ENCODE results near the gene CYRIA. TPM values are rescaled to one million over a fixed set of nuclear protein-coding genes. Genes with fewer than 3 reads are reported as not detected.

The CYRIA gene
- total and polyA plus RNA-seq, 4 donors: 1.9 to 24.9 (median 7.9) TPM

GRCh38 chr2:16649353-16650286 is 16.0 kb downstream of the CYRIA start:
- ATAC-seq (ENCODE audit: low FRiP score) (no peak), DNase-seq (no peak)
- H3K27me3 ChIP-seq (ENCODE audit: control insufficient read depth in 1 of 2, insufficient read depth in 2 of 2, low read length in 1 of 2): no peaks in the 10 kb centered on the region
- H3K9me3 ChIP-seq (ENCODE audit: control insufficient read depth, low read length): no peaks in the 10 kb centered on the region
- H3K4me3 ChIP-seq (ENCODE audit: low read length in 2 of 2): no peak overlapping the region
- intact Hi-C loops (cut with DNase I): no loop called here
- H3K27ac ChIP-seq (ENCODE audit: low read depth in 1 of 2, low read length in 2 of 2): no peak overlapping the region
- H3K4me1 ChIP-seq (ENCODE audit: control insufficient read depth in 1 of 2, insufficient read depth in 2 of 2, low read length in 2 of 2): peaks cover 4 to 6% of the 10 kb centered on the region in 2 donors
- H3K36me3 ChIP-seq (ENCODE audit: control insufficient read depth in 1 of 2, insufficient read depth in 2 of 2, low read length in 1 of 2): no peaks in the 10 kb centered on the region
- WGBS, 2 donors: 94 to 96% methylated on average over 9 of the region's 9 CpGs

GRCh38 chr2:16647992-16648617 is 17.5 kb downstream of the CYRIA start:
- WGBS, 2 donors: 96 to 97% methylated on average over 2 of the region's 2 CpGs
- intact Hi-C loops (cut with DNase I): no loop called here
- Histone ChIP-seq H3K27me3 (ENCODE audit: control insufficient read depth in 1 of 2, insufficient read depth in 2 of 2, low read length in 1 of 2) (no peaks in the 10 kb centered on the region), H3K9me3 (ENCODE audit: control insufficient read depth, low read length) (no peaks in the 10 kb centered on the region), H3K4me3 (ENCODE audit: low read length in 2 of 2) (no peak overlapping the region), H3K4me1 (ENCODE audit: control insufficient read depth in 1 of 2, insufficient read depth in 2 of 2, low read length in 2 of 2) (peaks cover 4 to 6% of the 10 kb centered on the region in 2 donors), H3K36me3 (ENCODE audit: control insufficient read depth in 1 of 2, insufficient read depth in 2 of 2, low read length in 1 of 2) (no peaks in the 10 kb centered on the region), H3K27ac (ENCODE audit: low read depth in 1 of 2, low read length in 2 of 2) (no peak overlapping the region)
- no peak for DNase-seq
- no peak for ATAC-seq (ENCODE audit: low FRiP score)

GRCh38 chr2:16645775-16646559 is 19.7 kb downstream of the CYRIA start:
- Histone ChIP-seq H3K27ac (ENCODE audit: low read depth in 1 of 2, low read length in 2 of 2) (no peak overlapping the region), H3K27me3 (ENCODE audit: control insufficient read depth in 1 of 2, insufficient read depth in 2 of 2, low read length in 1 of 2) (no peaks in the 10 kb centered on the region), H3K4me3 (ENCODE audit: low read length in 2 of 2) (no peak overlapping the region), H3K36me3 (ENCODE audit: control insufficient read depth in 1 of 2, insufficient read depth in 2 of 2, low read length in 1 of 2) (no peaks in the 10 kb centered on the region), H3K4me1 (ENCODE audit: control insufficient read depth in 1 of 2, insufficient read depth in 2 of 2, low read length in 2 of 2) (peaks cover 0 to 4% of the 10 kb centered on the region in 2 donors), H3K9me3 (ENCODE audit: control insufficient read depth, low read length) (no peaks in the 10 kb centered on the region)
- 92 to 94% methylated on average over 3 of the region's 3 CpGs for whole genome bisulfite sequencing, 2 donors
- ATAC-seq (ENCODE audit: low FRiP score) (no peak), DNase-seq (no peak)
- intact Hi-C loops (cut with DNase I): no loop called here

GRCh38 chr2:16645088-16645487 is 20.5 kb downstream of the CYRIA start:
- no peak for ATAC-seq (ENCODE audit: low FRiP score)
- no peaks in the 10 kb centered on the region for H3K4me1 ChIP-seq (ENCODE audit: control insufficient read depth in 1 of 2, insufficient read depth in 2 of 2, low read length in 2 of 2)
- WGBS, 2 donors: 87% methylated on average over 7 of the region's 7 CpGs
- no peak for DNase-seq
- no peaks in the 10 kb centered on the region for H3K9me3 ChIP-seq (ENCODE audit: control insufficient read depth, low read length)
- H3K27ac ChIP-seq (ENCODE audit: low read depth in 1 of 2, low read length in 2 of 2): no peak overlapping the region
- intact Hi-C loops (cut with DNase I): no loop called here
- H3K27me3 ChIP-seq (ENCODE audit: control insufficient read depth in 1 of 2, insufficient read depth in 2 of 2, low read length in 1 of 2): no peaks in the 10 kb centered on the region
- H3K4me3 ChIP-seq (ENCODE audit: low read length in 2 of 2): no peak overlapping the region
- H3K36me3 ChIP-seq (ENCODE audit: control insufficient read depth in 1 of 2, insufficient read depth in 2 of 2, low read length in 1 of 2): no peaks in the 10 kb centered on the region

- no peaks in the 10 kb centered on the region for H3K27me3 ChIP-seq (ENCODE audit: control insufficient read depth in 1 of 2, insufficient read depth in 2 of 2, low read length in 1 of 2)
- intact Hi-C loops (cut with DNase I): no loop called here
- H3K9me3 ChIP-seq (ENCODE audit: control insufficient read depth, low read length): no peaks in the 10 kb centered on the region
- no peak for DNase-seq
- H3K36me3 ChIP-seq (ENCODE audit: control insufficient read depth in 1 of 2, insufficient read depth in 2 of 2, low read length in 1 of 2): no peaks in the 10 kb centered on the region
- no peak overlapping the region for H3K4me3 ChIP-seq (ENCODE audit: low read length in 2 of 2)
- no peak overlapping the region for H3K27ac ChIP-seq (ENCODE audit: low read depth in 1 of 2, low read length in 2 of 2)
- WGBS, 2 donors: 96 to 97% methylated on average over 6 of the region's 6 CpGs
- no peaks in the 10 kb centered on the region for H3K4me1 ChIP-seq (ENCODE audit: control insufficient read depth in 1 of 2, insufficient read depth in 2 of 2, low read length in 2 of 2)
- no peak for ATAC-seq (ENCODE audit: low FRiP score)
Measured at GRCh38 chr2:16644221-16644925, 21.3 kb downstream of the CYRIA start.

GRCh38 chr2:16643099-16643498 is 22.5 kb downstream of the CYRIA start:
- Histone ChIP-seq H3K4me1 (ENCODE audit: control insufficient read depth in 1 of 2, insufficient read depth in 2 of 2, low read length in 2 of 2) (no peaks in the 10 kb centered on the region), H3K27ac (ENCODE audit: low read depth in 1 of 2, low read length in 2 of 2) (no peak overlapping the region), H3K36me3 (ENCODE audit: control insufficient read depth in 1 of 2, insufficient read depth in 2 of 2, low read length in 1 of 2) (no peaks in the 10 kb centered on the region), H3K4me3 (ENCODE audit: low read length in 2 of 2) (no peak overlapping the region), H3K9me3 (ENCODE audit: control insufficient read depth, low read length) (no peaks in the 10 kb centered on the region), H3K27me3 (ENCODE audit: control insufficient read depth in 1 of 2, insufficient read depth in 2 of 2, low read length in 1 of 2) (no peaks in the 10 kb centered on the region)
- WGBS, 2 donors: 65 to 70% methylated on average over 2 of the region's 2 CpGs
- DNase-seq (no peak), ATAC-seq (ENCODE audit: low FRiP score) (no peak)
- intact Hi-C loops (cut with DNase I): no loop called here

- Histone ChIP-seq H3K9me3 (ENCODE audit: control insufficient read depth, low read length) (no peaks in the 10 kb centered on the region), H3K27me3 (ENCODE audit: control insufficient read depth in 1 of 2, insufficient read depth in 2 of 2, low read length in 1 of 2) (no peaks in the 10 kb centered on the region), H3K4me3 (ENCODE audit: low read length in 2 of 2) (no peak overlapping the region), H3K36me3 (ENCODE audit: control insufficient read depth in 1 of 2, insufficient read depth in 2 of 2, low read length in 1 of 2) (no peaks in the 10 kb centered on the region), H3K27ac (ENCODE audit: low read depth in 1 of 2, low read length in 2 of 2) (no peak overlapping the region), H3K4me1 (ENCODE audit: control insufficient read depth in 1 of 2, insufficient read depth in 2 of 2, low read length in 2 of 2) (no peaks in the 10 kb centered on the region)
- ATAC-seq (ENCODE audit: low FRiP score): no peak
- DNase-seq: no peak
- intact Hi-C loops (cut with DNase I): no loop called here
- WGBS, 2 donors: 92 to 93% methylated on average over 3 of the region's 3 CpGs
Measured at GRCh38 chr2:16642088-16642487, 23.5 kb downstream of the CYRIA start.

GRCh38 chr2:16641509-16641908 is 24.1 kb downstream of the CYRIA start:
- no peak overlapping the region for H3K27ac ChIP-seq (ENCODE audit: low read depth in 1 of 2, low read length in 2 of 2)
- H3K4me3 ChIP-seq (ENCODE audit: low read length in 2 of 2): no peak overlapping the region
- H3K36me3 ChIP-seq (ENCODE audit: control insufficient read depth in 1 of 2, insufficient read depth in 2 of 2, low read length in 1 of 2): no peaks in the 10 kb centered on the region
- H3K27me3 ChIP-seq (ENCODE audit: control insufficient read depth in 1 of 2, insufficient read depth in 2 of 2, low read length in 1 of 2): no peaks in the 10 kb centered on the region
- intact Hi-C loops (cut with DNase I): no loop called here
- 95 to 97% methylated on average over 2 of the region's 2 CpGs for WGBS, 2 donors
- H3K9me3 ChIP-seq (ENCODE audit: control insufficient read depth, low read length): no peaks in the 10 kb centered on the region
- no peak for ATAC-seq (ENCODE audit: low FRiP score)
- no peak for DNase-seq
- no peaks in the 10 kb centered on the region for H3K4me1 ChIP-seq (ENCODE audit: control insufficient read depth in 1 of 2, insufficient read depth in 2 of 2, low read length in 2 of 2)

Measured in aorta (tissue), 5 donors.